Mesenteric fat pad (tissue), 1 donor: ENCODE data around the gene ITPRID1. TPM values are rescaled to one million over a fixed set of nuclear protein-coding genes. Genes with fewer than 3 reads are reported as not detected.
"Not testable (repeated sequence)": the region's sequence is repeated elsewhere in the genome, so short reads cannot be mapped to it uniquely, and the experiment has no call there.

Source experiments
- DNase-seq: peaks from one replicate; pipeline ENCODE4 v3.0.0-alpha.2; 2020; ENCODE audit warnings: low spot score
- long read RNA-seq: library from polyadenylated mRNA; unstranded; transcript quantifications from one replicate; pipeline ENCODE4 v2.0.0, GENCODE V29; 2020
- total RNA-seq: library from RNA; stranded (reverse); fragmentation: NEBNext Ultra II Directional; extraction: Animal tissue kit (Norgen Biotek cat#: 25700); gene quantifications from one replicate; pipeline ENCODE4 v1.2.1, GENCODE V29; 2021
- donor health status: DM: yes; HTN: yes; CAD: no.

Gene ITPRID1
- total RNA-seq = not detected
- long read RNA-seq = 0 reads

DNA sequence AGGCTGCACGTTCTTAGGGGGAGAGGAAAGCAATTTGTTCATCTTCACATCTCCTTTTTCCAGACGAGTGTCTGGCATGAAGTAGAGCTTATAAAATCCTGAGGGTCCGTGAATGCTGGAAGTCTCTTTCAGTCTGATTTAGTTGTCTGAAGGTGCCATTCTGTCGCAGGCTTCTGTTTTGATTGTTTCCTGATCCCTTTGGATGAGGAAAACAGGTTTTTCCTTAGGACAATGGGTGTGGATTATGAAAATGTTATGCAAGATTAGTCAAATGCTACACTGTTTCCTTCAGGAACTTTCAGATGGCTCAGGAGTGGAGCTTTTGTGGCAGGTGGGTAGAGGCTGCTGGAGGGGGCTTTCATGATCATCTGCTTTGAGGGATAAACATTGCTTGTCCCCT is at the start of gene ITPRID1:
TSS of gene ITPRID1 (plus strand) at position 301 of the 400 bp plus-strand sequence. CDS start 38,935 bp downstream, outside the sequence.
- no peak for DNase-seq

GRCh38 chr7:31464601-31465000 is 49.3 kb upstream of the ITPRID1 start:
- DNase-seq = no peak

DNA sequence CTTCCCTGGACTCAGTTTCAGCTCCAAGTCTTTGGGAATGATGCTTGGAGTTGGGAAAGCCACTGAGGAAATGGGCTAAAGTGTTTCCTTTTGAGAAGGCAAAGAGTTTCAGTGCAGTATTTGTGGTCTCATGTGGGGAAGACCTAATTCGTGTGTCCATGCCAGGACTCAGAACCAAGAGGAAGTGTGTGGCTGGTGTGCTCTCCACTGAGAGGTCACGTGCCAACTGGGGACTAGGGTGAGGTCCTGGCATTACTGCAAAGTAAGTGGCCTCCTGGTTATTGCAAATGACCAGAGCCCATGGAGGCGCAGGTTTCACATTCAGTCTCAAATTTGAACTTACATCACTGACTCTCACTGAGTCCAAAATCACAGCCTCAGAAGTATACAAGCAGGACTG is 48.6 kb upstream of the ITPRID1 start:
- no peak for DNase-seq

DNA sequence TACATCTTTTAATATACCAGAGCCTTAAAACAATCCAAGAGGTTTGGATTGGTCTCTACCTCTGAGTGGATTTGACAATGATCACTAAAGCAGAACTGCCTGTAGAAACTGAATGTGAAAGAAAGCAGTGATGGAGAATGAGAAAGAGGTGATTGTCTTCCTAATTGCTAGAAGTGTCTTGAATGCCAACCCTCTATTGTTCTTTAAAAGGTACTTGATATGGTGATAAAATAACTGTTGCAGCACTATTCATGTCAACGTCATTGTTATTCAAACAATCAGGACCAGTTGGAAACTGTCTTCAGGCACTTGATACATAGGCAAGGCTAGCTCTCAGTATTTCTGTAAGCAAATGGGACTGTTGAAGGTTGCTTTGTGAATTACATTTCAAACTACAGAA is 47.9 kb upstream of the ITPRID1 start:
- no peak for DNase-seq

GRCh38 chr7:31470883-31471282 is 43.0 kb upstream of the ITPRID1 start:
- not testable (repeated sequence) for DNase-seq

DNA sequence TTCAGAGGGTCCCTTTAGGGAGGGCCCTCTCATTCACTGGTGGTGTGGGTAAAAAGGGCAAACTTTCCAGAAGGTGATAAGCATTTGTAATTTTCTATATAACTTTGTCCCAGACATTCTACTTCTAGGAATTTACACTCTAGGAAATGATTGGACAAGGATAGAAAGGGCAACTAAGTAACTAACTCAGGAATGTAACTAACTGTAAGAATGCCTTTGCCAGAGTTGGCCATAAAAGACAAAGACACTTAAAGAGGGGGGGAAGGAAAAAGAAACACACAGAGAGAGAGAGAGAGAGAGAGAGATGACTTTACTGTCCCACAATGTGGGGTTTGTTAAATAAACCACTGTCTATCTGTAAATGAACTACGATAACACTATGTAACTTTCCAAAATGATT is 38.5 kb upstream of the ITPRID1 start:
- no peak for DNase-seq

DNA sequence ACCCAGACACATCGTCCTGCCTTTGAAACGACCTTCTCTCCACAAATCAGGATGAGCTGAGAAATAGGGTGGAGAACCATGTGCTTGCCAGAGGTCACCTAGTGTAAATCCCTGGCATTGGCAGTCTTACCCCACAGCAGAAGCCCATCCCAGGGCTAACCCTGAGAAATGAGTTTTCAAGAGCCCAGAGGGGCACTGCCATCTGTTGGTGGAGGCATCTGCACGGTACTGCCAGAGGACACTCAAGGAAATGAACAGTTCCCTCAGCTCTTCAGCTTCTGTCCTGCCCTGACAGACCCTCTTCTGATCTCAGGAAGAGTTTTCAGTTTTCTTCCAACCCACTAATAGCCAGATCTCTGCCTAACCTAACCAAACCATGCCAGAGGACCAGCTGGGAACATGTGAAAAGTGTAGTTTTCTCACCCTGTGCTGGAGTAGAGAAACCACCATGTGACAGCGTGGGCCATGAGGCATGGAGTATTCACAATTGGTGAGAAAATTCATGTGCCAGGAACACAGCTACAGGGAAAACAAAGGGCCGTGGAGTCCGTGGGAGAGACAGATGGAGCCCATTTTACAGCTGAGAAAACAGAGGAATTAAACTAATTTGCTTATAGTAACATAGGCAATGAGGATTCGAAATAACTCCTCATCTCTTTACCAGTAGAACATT is 37.7 kb upstream of the ITPRID1 start:
- DNase-seq = no peak

DNA sequence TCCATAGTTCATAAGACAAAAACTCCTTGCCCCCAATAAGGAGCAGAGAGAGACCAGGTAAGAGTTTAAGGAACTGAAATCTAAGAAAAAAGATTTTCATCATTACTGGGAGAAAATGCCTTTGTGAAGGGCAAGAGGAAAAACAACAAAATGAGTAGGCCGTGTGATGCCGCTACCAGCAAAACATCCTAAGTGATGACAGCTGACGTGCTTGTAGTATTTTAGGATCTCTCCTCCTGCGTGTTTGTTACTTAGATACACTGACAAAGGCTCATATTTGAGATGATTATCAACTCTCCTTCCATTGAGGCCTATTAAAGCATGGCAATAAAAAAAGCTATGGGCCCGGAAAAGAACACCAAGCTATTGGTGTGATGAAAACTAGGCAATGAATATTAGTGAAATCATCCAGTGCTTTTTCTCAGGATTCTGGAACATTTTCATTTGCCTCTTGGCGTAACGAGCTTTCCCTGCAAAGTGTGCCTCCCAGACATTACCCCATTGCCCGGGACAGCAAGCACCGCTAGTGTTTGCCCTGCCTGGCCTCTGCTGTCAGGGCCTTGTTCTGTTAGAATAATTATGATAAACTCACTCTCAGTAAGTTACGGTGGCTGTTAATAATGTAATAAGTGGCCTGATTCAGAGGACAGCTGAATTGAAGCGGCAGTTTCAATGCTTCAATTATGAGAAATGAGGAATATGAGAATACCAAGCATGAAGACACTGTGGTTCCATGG is 36.8 kb upstream of the ITPRID1 start:
- DNase-seq = no peak

DNA sequence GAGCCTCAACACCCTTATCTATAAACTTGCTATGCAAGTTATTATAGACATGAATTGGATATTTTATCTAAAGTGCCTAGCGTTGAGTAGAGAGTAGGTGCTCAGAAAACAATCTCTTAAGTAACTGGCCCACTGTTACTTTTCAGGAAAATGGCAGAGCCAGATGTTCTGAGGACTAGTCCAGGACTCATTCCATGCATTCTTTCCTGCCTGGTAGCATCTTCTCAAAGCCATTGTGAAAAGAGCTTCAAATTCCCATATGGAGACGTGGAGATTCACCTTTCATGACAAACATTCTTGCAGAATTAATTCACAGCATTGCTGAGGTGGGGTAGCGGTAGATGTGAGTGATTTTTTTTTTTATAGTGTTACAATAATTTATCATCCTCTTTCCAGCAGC is 35.9 kb upstream of the ITPRID1 start:
- no peak for DNase-seq

GRCh38 chr7:31478721-31479120 is 35.2 kb upstream of the ITPRID1 start:
- no peak for DNase-seq

DNA sequence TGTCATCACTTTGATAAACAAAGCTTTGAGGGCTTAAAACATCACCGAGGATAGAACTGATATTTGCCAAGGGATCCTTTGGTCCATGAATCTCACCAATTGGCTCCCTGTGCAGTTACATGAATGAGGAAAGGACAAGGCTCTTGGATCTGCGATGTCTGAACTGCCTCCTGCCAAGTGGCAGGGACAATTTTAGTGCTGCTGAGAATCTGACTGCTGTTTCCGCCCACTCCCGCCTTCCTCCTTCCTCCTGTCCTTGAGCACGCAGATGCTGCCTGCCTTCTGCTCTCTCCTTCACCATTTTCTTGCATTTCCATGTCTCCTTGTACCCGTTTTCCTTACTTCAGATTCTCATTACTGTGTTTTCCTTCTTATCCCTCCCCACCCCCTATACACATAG is 26.8 kb upstream of the ITPRID1 start:
- DNase-seq = no peak

DNA sequence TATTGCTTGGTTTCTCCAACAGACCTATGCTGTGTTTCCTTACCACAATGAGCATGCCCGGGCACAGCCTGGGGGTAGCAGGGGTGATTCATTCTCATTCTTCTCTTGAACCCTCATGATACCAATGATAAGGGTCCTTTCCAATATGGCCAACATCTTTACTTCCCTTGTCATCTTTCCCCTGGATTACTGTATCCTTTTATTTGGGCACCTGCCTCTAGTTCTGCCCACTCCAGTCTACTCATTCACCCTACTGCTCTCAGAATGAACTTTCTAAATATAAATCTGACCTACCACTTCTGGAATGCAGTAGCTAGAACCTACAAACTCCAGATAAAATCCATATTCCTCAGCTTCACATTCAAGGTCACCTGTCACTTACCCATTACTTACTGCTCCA is 26.4 kb upstream of the ITPRID1 start:
- DNase-seq = no peak

DNA sequence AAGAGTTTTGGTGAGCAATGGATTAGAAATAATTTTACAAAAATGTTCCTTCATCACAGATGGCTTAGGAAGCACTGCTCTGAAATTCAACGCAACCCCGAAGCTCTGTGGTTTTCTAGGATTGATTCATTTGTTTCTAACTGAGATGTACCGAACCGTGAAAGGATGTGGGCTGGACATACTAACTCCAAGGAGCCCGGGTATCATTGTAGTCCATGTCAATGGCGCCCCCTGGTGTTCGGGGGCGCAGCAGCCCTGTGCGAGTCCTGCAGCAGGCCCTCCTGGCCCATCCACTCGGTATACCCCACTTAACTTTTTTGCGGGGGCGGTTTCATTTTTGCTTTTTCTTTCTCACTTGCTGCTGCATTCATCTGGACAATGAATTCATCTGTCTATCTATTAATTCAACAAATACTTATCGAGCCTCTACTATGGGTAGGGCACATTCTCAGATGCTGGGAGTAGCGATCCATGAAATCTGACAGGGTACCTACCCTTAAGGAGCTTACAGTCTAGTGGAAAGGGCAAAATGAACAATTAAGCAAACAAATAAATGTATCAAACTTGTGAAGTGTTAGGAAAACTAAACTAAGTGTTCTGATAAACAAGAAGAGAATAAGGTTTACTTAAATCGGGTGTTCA is 25.2 kb upstream of the ITPRID1 start:
- no peak for DNase-seq

GRCh38 chr7:31490796-31491314 is 23.0 kb upstream of the ITPRID1 start:
- no peak for DNase-seq

DNA sequence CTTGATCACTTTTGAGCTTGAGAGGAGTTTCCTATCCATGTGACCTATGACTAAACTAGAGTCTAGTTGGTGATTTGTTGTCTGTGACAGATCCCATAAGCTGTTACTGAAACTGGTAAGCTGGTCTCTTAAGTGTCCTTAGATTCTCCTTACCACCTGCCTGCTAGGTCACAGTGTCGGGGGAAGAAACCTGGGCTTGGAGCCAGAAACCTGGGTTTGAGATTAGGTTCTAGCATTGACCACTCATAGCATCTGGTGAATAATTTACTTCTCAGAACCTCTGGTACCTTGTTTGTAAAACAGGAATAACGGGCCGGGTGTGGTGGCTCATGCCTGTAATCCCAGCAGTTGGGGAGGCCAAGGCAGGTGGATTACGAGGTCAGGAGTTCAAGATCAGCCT is 21.8 kb upstream of the ITPRID1 start:
- DNase-seq = no peak

- DNase-seq = no peak
These were observed 20.1 kb upstream of the ITPRID1 start for GRCh38 chr7:31493714-31494181.

DNA sequence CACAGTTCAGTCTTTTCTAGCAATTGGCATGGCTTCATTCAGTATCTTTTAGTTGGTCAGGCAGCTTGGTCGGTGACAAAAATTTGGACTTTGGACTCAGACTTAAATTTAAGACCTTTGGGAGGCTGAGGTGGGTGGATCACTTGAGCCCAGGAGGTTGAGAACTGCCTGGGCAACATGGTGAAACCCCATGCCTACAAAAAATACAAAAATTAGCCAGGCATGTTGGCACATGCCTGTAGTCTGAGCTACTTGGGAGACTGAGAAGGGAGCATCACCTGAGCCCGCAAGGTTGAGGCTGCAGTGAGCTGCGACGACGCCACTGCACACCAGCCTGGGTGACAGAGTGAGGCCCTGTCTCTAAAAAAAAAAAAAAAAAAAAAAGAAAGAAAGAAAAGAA is 19.5 kb upstream of the ITPRID1 start:
- no peak for DNase-seq

GRCh38 chr7:31495653-31496052 is 18.2 kb upstream of the ITPRID1 start:
- DNase-seq = no peak

DNA sequence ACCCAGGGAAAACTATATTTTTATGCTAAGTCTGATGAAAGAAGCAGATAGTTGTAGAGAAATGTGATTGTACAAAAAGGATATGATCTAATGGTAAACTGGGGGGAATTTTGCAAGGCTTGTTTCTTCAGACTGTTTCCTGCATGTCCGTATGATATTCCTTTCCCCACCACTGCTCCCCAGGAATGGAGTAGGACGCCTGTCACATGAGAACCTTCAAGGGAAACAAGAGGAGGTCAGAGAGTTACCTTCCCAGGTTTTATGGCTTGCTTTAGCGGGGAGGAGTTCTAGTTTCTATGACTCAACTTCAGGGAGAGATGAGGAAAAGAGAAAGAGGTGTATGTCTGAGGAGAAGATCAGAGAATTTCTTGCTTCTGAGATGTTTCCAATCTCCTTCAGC is 16.4 kb upstream of the ITPRID1 start:
- DNase-seq = no peak

DNA sequence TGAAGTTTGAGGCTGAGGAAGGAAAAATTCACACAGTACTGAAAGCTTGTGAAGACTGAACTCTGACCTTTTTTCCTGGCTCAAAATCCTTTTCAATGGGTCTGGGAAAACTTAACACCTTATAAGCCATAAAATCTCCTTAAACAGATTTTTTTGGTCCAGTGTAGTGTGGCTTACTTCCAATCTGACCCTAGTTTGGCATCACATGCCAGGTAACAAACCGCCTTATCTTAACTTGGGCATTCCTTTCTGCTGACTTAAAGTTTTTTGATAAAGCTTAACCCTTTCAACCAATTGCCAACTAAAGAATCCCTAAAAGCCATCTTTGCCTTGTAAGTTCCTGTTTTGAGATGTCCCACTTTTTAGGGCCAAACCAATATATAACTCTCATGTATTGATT is 13.2 kb upstream of the ITPRID1 start:
- DNase-seq = no peak

- no peak for DNase-seq
These were observed 5.1 kb upstream of the ITPRID1 start for GRCh38 chr7:31508823-31509222.

DNA sequence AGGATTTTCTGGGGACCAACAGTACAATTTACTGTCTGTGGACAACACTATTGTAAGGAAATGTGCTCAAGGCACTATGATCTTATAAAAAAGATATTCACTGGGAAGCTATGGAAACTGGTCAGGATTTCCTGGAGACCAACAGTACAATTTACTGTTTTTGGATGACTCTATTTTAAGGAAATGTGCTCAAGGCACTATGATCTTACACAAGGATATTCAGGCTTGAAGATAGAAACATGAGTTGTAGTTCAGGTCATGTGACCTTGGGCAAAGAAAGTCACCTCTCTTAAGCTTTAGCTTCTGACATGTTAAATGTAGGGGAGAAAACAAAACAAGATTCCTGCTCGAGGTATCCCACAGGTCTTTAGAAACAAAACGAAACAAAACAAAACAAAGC is 1.7 kb upstream of the ITPRID1 start:
- no peak for DNase-seq
